HepG2 (cell line): ENCODE results near the gene POP7. TPM values are rescaled to one million over a fixed set of nuclear protein-coding genes. Genes with fewer than 3 reads are reported as not detected.

Experiments used
- BORCS8-MEF2B ChIP-seq: sonication (generic); formaldehyde crosslinking; IDR thresholded peaks from 2 replicates; pipeline ENCODE4 v1.8.0; 2022; ENCODE audit warnings: mild to moderate bottlenecking, missing genetic modification reagents
- FOXM1 ChIP-seq: sonication (generic); formaldehyde crosslinking; IDR thresholded peaks from 2 replicates; pipeline ENCODE4 v1.5.0; 2020; ENCODE audit warnings: missing genetic modification reagents
- HDAC6 ChIP-seq: fragments of 200-600 bp; sonication (generic); IDR thresholded peaks from 2 replicates; pipeline ENCODE4 v1.7.0; 2017; ENCODE audit warnings: mild to moderate bottlenecking, antibody characterized with exemption, low read length, low read depth
- HIVEP1 ChIP-seq: sonication (generic); formaldehyde crosslinking; IDR thresholded peaks from 2 replicates; pipeline ENCODE4 v1.4.0; 2020; ENCODE audit warnings: mild to moderate bottlenecking, missing genetic modification reagents
- ISL2 ChIP-seq: sonication (generic); formaldehyde crosslinking; IDR thresholded peaks from 2 replicates; pipeline ENCODE4 v1.5.0; 2020; ENCODE audit warnings: missing genetic modification reagents
- JUN ChIP-seq: sonication (generic); formaldehyde crosslinking; IDR thresholded peaks from 2 replicates; pipeline ENCODE4 v1.4.0; 2020; ENCODE audit warnings: mild to moderate bottlenecking, missing genetic modification reagents
- MEIS2 ChIP-seq: sonication (generic); formaldehyde crosslinking; IDR thresholded peaks from 2 replicates; pipeline ENCODE4 v1.9.0; 2021; ENCODE audit warnings: mild to moderate bottlenecking, missing genetic modification reagents
- MYNN ChIP-seq: sonication (generic); formaldehyde crosslinking; IDR thresholded peaks from 2 replicates; pipeline ENCODE4 v1.4.0; 2020; ENCODE audit warnings: mild to moderate bottlenecking, low read depth, missing genetic modification reagents
- NCOA5 ChIP-seq: sonication (generic); formaldehyde crosslinking; IDR thresholded peaks from 2 replicates; pipeline ENCODE4 v1.4.0; 2020; ENCODE audit warnings: missing genetic modification reagents
- NFE2L2 ChIP-seq: fragments of 150-350 bp; IDR thresholded peaks from 2 replicates; pipeline ENCODE4 v1.6.1; 2014; ENCODE audit warnings: low read length
- RCOR2 ChIP-seq: IDR thresholded peaks from 2 replicates; pipeline ENCODE4 v1.6.1; 2016; ENCODE audit warnings: missing biosample characterization, missing genetic modification reagents
- RXRB ChIP-seq: IDR thresholded peaks from 2 replicates; pipeline ENCODE4 v1.6.1; 2016; ENCODE audit warnings: borderline replicate concordance, missing genetic modification reagents, missing compliant biosample characterization
- SIX1 ChIP-seq: sonication (generic); formaldehyde crosslinking; IDR thresholded peaks from 2 replicates; pipeline ENCODE4 v1.4.0; 2020; ENCODE audit warnings: missing genetic modification reagents, borderline replicate concordance
- ZNF292 ChIP-seq: sonication (generic); formaldehyde crosslinking; IDR thresholded peaks from 2 replicates; pipeline ENCODE4 v1.8.1; 2022; ENCODE audit warnings: mild to moderate bottlenecking, low read depth, missing genetic modification reagents, borderline replicate concordance
- ZNF335 ChIP-seq: sonication (generic); formaldehyde crosslinking; IDR thresholded peaks from 2 replicates; pipeline ENCODE4 v1.4.0; 2020; ENCODE audit warnings: missing genetic modification reagents
- ZNF557 ChIP-seq: sonication (generic); formaldehyde crosslinking; IDR thresholded peaks from 2 replicates; pipeline ENCODE4 v1.4.0; 2020; ENCODE audit warnings: missing genetic modification reagents
- ZNF616 ChIP-seq: sonication (generic); formaldehyde crosslinking; IDR thresholded peaks from 2 replicates; pipeline ENCODE4 v1.5.0; 2020; ENCODE audit warnings: low read depth, mild to moderate bottlenecking, missing genetic modification reagents
- ZNF790 ChIP-seq: sonication (generic); formaldehyde crosslinking; IDR thresholded peaks from 2 replicates; pipeline ENCODE4 v1.8.0; 2022; ENCODE audit warnings: missing genetic modification reagents, mild to moderate bottlenecking, borderline replicate concordance
- polyA plus RNA-seq, 8 experiments: library from polyadenylated mRNA; depleted of rRNA in 3 of 8; stranded (reverse) in 7 of 8; unstranded in 1 of 8; fragments of >200 nt; fragmentation: Illumina TruSeq in 4 of 8; extraction: Trizol in 4 of 8; gene quantifications; 2 replicates each; pipeline versions ENCODE4 v1.2.1 to v1.2.3, GENCODE V29; 2011 to 2016; ENCODE audit warnings: low read depth in 4 of 8, missing spikeins in 1 of 8, mixed read lengths in 1 of 8; ENCODE audit not compliant: insufficient read depth in 1 of 8
- total RNA-seq, 5 experiments: library from RNA; depleted of rRNA; stranded (reverse); fragments of >200 nt; fragmentation: Illumina TruSeq; extraction: Trizol; gene quantifications; 2 replicates each; pipeline ENCODE4 v1.2.3, GENCODE V29; 2016; ENCODE audit warnings: low read depth in 1 of 5
- TF ChIP-seq, protein P1 (sequence below), 2 experiments: sonication (generic) in 1 of 2; formaldehyde crosslinking in 1 of 2; IDR thresholded peaks; 2 replicates each; pipeline versions ENCODE4 v1.5.1 to v1.6.1; 2011 to 2020; ENCODE audit warnings: borderline replicate concordance in 1 of 2, low read depth in 1 of 2, low read length in 1 of 2, mild to moderate bottlenecking in 1 of 2, missing genetic modification reagents in 1 of 2, moderate library complexity in 1 of 2
- TF ChIP-seq, protein P2 (sequence below): sonication (generic); formaldehyde crosslinking; IDR thresholded peaks from 2 replicates; pipeline ENCODE4 v1.5.0; 2020; ENCODE audit warnings: missing genetic modification reagents
- TF ChIP-seq, protein P3 (sequence below): sonication (generic); formaldehyde crosslinking; IDR thresholded peaks from 2 replicates; pipeline ENCODE4 v1.5.1; 2020; ENCODE audit warnings: mild to moderate bottlenecking, missing genetic modification reagents, borderline replicate concordance
- TF ChIP-seq, protein P4 (sequence below): sonication (generic); formaldehyde crosslinking; IDR thresholded peaks from 2 replicates; pipeline ENCODE4 v1.4.0; 2020; ENCODE audit warnings: missing genetic modification reagents
- TF ChIP-seq, protein P5 (sequence below): sonication (generic); formaldehyde crosslinking; IDR thresholded peaks from 2 replicates; pipeline ENCODE4 v1.8.0; 2022; ENCODE audit warnings: mild to moderate bottlenecking, missing genetic modification reagents

POP7 gene
- total and polyA plus RNA-seq, 2 of the 13 experiments (the other 11 are each of a cell fraction or from before 2014, with no cell fraction given) = 63.9 to 91.1 TPM

DNA sequence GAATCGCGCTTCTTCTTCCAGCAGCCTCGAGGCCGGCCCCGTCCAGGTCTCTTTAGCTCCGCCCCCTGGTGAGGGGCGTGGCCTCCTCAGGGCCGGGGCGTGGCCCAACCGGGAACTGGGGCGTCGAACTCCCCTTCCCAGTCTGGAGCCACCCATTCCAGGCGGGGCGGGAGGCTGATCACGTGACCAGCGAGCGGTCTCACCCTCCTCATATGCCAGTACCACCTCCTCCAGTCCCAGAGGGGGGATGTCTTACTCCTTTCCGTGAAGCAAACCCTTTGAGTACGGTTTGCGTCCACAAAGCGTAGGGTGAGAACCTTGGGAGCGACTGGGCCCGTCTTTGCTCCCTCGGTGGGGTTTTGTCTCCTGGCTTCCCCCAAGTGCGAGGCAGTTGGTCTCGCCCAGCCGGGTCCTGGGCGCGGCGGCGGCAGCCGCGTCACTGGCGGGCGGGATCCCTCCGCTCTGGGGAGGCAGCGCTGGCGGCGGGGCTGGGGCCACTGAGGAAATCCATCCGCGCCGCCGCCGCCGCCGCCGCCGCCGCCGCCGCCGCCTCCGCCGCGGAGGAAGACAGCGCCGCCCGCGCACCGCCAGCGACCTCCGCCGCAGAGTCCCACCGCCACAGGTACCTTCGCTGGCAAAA is 32.5 kb upstream of the POP7 start, which contains the start of gene GNB2 (continued):
- no peak for TF ChIP-seq BORCS8-MEF2B (CRISPR knock-in tag)
- TF ChIP-seq ZNF292 (CRISPR knock-in tag) = no peak
- TF ChIP-seq RCOR2 (CRISPR knock-in tag) = no peak
- TF ChIP-seq MYNN = no peak; the same call in 1 of the 2 replicates
- no peak for TF ChIP-seq FOXM1 (CRISPR knock-in tag)
- TF ChIP-seq, protein P1, sequence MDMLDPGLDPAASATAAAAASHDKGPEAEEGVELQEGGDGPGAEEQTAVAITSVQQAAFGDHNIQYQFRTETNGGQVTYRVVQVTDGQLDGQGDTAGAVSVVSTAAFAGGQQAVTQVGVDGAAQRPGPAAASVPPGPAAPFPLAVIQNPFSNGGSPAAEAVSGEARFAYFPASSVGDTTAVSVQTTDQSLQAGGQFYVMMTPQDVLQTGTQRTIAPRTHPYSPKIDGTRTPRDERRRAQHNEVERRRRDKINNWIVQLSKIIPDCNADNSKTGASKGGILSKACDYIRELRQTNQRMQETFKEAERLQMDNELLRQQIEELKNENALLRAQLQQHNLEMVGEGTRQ (IDR thresholded peaks at IDR 0.05; ENCODE audit: low read depth, low read length) = peak; percentile 98
- TF ChIP-seq, protein P1 (CRISPR knock-in tag; IDR thresholded peaks at IDR 0.05; ENCODE audit: borderline replicate concordance) = peak; percentile 95
- TF ChIP-seq NFE2L2 = no peak
- 0 out of 2 replicates have a peak, but pooled peaks have one; percentile 24 for TF ChIP-seq SIX1 (CRISPR knock-in tag)
- peak; percentile 71; the same call in 1 of the 2 replicates for TF ChIP-seq RXRB
- no peak for TF ChIP-seq JUN (CRISPR knock-in tag)
- TF ChIP-seq ZNF557 (CRISPR knock-in tag) = no peak
- peak; percentile 36; the same call in 1 of the 2 replicates for TF ChIP-seq HIVEP1
- TF ChIP-seq NCOA5 (CRISPR knock-in tag) = no peak
- TF ChIP-seq ISL2 (CRISPR knock-in tag) = no peak; the same call in 1 of the 2 replicates
- TF ChIP-seq, protein P2, sequence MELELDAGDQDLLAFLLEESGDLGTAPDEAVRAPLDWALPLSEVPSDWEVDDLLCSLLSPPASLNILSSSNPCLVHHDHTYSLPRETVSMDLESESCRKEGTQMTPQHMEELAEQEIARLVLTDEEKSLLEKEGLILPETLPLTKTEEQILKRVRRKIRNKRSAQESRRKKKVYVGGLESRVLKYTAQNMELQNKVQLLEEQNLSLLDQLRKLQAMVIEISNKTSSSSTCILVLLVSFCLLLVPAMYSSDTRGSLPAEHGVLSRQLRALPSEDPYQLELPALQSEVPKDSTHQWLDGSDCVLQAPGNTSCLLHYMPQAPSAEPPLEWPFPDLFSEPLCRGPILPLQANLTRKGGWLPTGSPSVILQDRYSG (CRISPR knock-in tag) = no peak
- TF ChIP-seq, protein P3, sequence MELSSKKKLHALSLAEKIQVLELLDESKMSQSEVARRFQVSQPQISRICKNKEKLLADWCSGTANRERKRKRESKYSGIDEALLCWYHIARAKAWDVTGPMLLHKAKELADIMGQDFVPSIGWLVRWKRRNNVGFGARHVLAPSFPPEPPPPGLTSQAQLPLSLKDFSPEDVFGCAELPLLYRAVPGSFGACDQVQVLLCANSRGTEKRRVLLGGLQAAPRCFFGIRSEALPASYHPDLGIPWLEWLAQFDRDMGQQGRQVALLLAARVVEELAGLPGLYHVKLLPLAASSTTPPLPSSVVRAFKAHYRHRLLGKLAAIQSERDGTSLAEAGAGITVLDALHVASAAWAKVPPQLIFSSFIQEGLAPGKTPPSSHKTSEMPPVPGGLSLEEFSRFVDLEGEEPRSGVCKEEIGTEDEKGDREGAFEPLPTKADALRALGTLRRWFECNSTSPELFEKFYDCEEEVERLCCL = no peak
- TF ChIP-seq, protein P4, sequence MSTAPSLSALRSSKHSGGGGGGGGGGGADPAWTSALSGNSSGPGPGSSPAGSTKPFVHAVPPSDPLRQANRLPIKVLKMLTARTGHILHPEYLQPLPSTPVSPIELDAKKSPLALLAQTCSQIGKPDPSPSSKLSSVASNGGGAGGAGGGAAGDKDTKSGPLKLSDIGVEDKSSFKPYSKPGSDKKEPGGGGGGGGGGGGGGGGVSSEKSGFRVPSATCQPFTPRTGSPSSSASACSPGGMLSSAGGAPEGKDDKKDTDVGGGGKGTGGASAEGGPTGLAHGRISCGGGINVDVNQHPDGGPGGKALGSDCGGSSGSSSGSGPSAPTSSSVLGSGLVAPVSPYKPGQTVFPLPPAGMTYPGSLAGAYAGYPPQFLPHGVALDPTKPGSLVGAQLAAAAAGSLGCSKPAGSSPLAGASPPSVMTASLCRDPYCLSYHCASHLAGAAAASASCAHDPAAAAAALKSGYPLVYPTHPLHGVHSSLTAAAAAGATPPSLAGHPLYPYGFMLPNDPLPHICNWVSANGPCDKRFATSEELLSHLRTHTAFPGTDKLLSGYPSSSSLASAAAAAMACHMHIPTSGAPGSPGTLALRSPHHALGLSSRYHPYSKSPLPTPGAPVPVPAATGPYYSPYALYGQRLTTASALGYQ (CRISPR knock-in tag) = no peak
- no peak for TF ChIP-seq ZNF616
- TF ChIP-seq HDAC6 = no peak
- TF ChIP-seq ZNF790 (CRISPR knock-in tag) = no peak
- TF ChIP-seq ZNF335 = 0 out of 2 replicates have a peak, but pooled peaks have one; percentile 45
- TF ChIP-seq MEIS2 = peak; percentile 59
- TF ChIP-seq, protein P5, sequence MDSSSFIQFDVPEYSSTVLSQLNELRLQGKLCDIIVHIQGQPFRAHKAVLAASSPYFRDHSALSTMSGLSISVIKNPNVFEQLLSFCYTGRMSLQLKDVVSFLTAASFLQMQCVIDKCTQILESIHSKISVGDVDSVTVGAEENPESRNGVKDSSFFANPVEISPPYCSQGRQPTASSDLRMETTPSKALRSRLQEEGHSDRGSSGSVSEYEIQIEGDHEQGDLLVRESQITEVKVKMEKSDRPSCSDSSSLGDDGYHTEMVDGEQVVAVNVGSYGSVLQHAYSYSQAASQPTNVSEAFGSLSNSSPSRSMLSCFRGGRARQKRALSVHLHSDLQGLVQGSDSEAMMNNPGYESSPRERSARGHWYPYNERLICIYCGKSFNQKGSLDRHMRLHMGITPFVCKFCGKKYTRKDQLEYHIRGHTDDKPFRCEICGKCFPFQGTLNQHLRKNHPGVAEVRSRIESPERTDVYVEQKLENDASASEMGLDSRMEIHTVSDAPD = no peak
